Tibial nerve (tissue), 4 donors: ENCODE data around the gene PEX26. TPM values are rescaled to one million over a fixed set of nuclear protein-coding genes. Genes with fewer than 3 reads are reported as not detected.
A peak's percentile ranks its signal among the peaks of the same experiment; 100 is the strongest.

Source experiments
- DNase-seq, 2 donors: peaks; one replicate each; pipeline ENCODE4 v3.0.0-alpha.2; 2019; ENCODE audit warnings: low spot score in 2 of 2
- H3K27ac ChIP-seq, 4 donors: fragments of 200-600 bp; sonication (generic) in 3 of 4; one replicate each; pipeline ENCODE4 v1.5.1; 2017 to 2019; ENCODE audit warnings: mild to moderate bottlenecking in 1 of 4
- H3K27me3 ChIP-seq, 2 donors: fragments of 200-600 bp; sonication (generic) in 1 of 2; one replicate each; pipeline versions ENCODE4 v1.5.1 to v1.6.0; 2017 to 2019
- H3K36me3 ChIP-seq, 3 donors: fragments of 200-600 bp; sonication (generic); one replicate each; pipeline ENCODE4 v1.5.1; 2018 to 2019
- H3K4me1 ChIP-seq, 4 donors: fragments of 200-600 bp; sonication (generic) in 3 of 4; one replicate each; pipeline ENCODE4 v1.5.1; 2017 to 2019
- H3K4me3 ChIP-seq, 4 donors: fragments of 200-600 bp; sonication (generic) in 3 of 4; one replicate each; pipeline ENCODE4 v1.5.1; 2017 to 2019; ENCODE audit warnings: mild to moderate bottlenecking in 1 of 4, moderate library complexity in 1 of 4
- H3K9me3 ChIP-seq, 4 donors: fragments of 200-600 bp; sonication (generic) in 3 of 4; one replicate each; pipeline ENCODE4 v1.5.1; 2017 to 2019
- CTCF ChIP-seq, 5 experiments: fragments of 200-600 bp in 3 of 5; fragments of 450-650 bp in 2 of 5; sonication (generic) in 3 of 5; IDR thresholded peaks; one replicate each; pipeline ENCODE4 v1.5.1; 2016 to 2019; ENCODE audit warnings: antibody characterized with exemption in 5 of 5, mild to moderate bottlenecking in 3 of 5, moderate library complexity in 2 of 5
- EP300 ChIP-seq, 2 donors: sonication (generic); formaldehyde crosslinking; IDR thresholded peaks; one replicate each; pipeline ENCODE4 v1.6.1; 2017; ENCODE audit warnings: antibody characterized with exemption in 2 of 2, mild to moderate bottlenecking in 1 of 2
- POLR2A ChIP-seq, 2 donors: fragments of 450-650 bp; IDR thresholded peaks; one replicate each; pipeline ENCODE4 v1.6.1; 2017; ENCODE audit warnings: antibody characterized with exemption in 2 of 2, mild to moderate bottlenecking in 2 of 2, moderate library complexity in 2 of 2
- WGBS, 2 donors: methylation state at CpG; one replicate each; pipeline ENCODE4 v1.1.5; 2018; 5-methylcytosine and 5-hydroxymethylcytosine counted together
- total RNA-seq, 4 donors: library from RNA; depleted of rRNA; stranded (reverse); fragments of >200 nt; gene quantifications; one replicate each; pipeline ENCODE4 v1.1.0, GENCODE V29; 2016

Gene PEX26
- total RNA-seq, 4 donors from 2014 or later, result 15.3 to 36.3 (median 29.4) TPM

- DNase-seq, result no peak
- H3K36me3 ChIP-seq, result peaks cover 0 to 4% (median 0%) of the 10 kb centered on the region in 3 donors
- H3K4me3 ChIP-seq, result no peak overlapping the region
- H3K27me3 ChIP-seq, result peaks cover 0 to 34% of the 10 kb centered on the region in 2 donors
- TF ChIP-seq POLR2A (IDR thresholded peaks at IDR 0.05) (no peak), EP300 (IDR thresholded peaks at IDR 0.05) (no peak), CTCF (IDR thresholded peaks at IDR 0.05) (no peak)
- no peak overlapping the region for H3K27ac ChIP-seq
- WGBS, 2 donors, result 95 to 96% methylated on average over 3 of the region's 3 CpGs
- no peaks in the 10 kb centered on the region for H3K9me3 ChIP-seq
- peaks cover 0 to 23% (median 16%) of the 10 kb centered on the region in 4 donors for H3K4me1 ChIP-seq
These were observed 30.4 kb downstream of the PEX26 start for GRCh38 chr22:18108187-18108586.

- WGBS, 2 donors, result 55 to 60% methylated on average over 14 of the region's 14 CpGs
- no peaks in the 10 kb centered on the region for H3K36me3 ChIP-seq
- H3K4me1 ChIP-seq, result peaks cover 0 to 23% (median 16%) of the 10 kb centered on the region in 4 donors
- H3K9me3 ChIP-seq, result no peaks in the 10 kb centered on the region
- TF ChIP-seq CTCF (IDR thresholded peaks at IDR 0.05) (no peak), EP300 (IDR thresholded peaks at IDR 0.05) (no peak), POLR2A (IDR thresholded peaks at IDR 0.05) (no peak)
- peaks cover 0 to 34% of the 10 kb centered on the region in 2 donors for H3K27me3 ChIP-seq
- no peak for DNase-seq
- H3K4me3 ChIP-seq, result peak overlapping the region in 1 of 4 donors; percentile 60
- H3K27ac ChIP-seq, result no peak overlapping the region
These were observed 31.8 kb downstream of the PEX26 start for GRCh38 chr22:18109410-18110193.

- Histone ChIP-seq H3K36me3 (no peaks in the 10 kb centered on the region), H3K4me1 (peaks cover 0 to 23% (median 16%) of the 10 kb centered on the region in 4 donors), H3K27me3 (peaks cover 0 to 34% of the 10 kb centered on the region in 2 donors), H3K9me3 (no peaks in the 10 kb centered on the region), H3K27ac (peak within 1 kb of the TSS in 1 of 4 donors; percentile 59), H3K4me3 (peak within 1 kb of the TSS; percentile 33 to 60 (median 40))
- peak in 1 of 2 donors; percentile 17 for TF ChIP-seq POLR2A (IDR thresholded peaks at IDR 0.05)
- no peak for TF ChIP-seq EP300 (IDR thresholded peaks at IDR 0.05)
- WGBS, 2 donors, result 4% methylated on average over 17 to 20 of the region's 72 CpGs
- no peak for DNase-seq
These were observed 32.6 kb downstream of the PEX26 start, which contains the start of gene TUBA8 for GRCh38 chr22:18110194-18110953. TSS of gene TUBA8 (plus strand) at chr22:18110809. CDS start at chr22:18110866, 57 bp downstream.

GRCh38 chr22:18110954-18111758 is 33.4 kb downstream of the PEX26 start:
- DNase-seq, result no peak
- Histone ChIP-seq H3K27ac (peak overlapping the region in 1 of 4 donors; percentile 59), H3K27me3 (peaks cover 0 to 34% of the 10 kb centered on the region in 2 donors), H3K4me1 (peaks cover 0 to 23% (median 16%) of the 10 kb centered on the region in 4 donors), H3K36me3 (no peaks in the 10 kb centered on the region), H3K9me3 (no peaks in the 10 kb centered on the region), H3K4me3 (peak overlapping the region; percentile 33 to 60 (median 40))
- WGBS, 2 donors, result 19 to 23% methylated on average over 22 to 35 of the region's 39 CpGs
- no peak for TF ChIP-seq CTCF (IDR thresholded peaks at IDR 0.05)
- TF ChIP-seq EP300 (IDR thresholded peaks at IDR 0.05), result no peak
- TF ChIP-seq POLR2A (IDR thresholded peaks at IDR 0.05), result no peak

GRCh38 chr22:18111759-18112330 is 34.1 kb downstream of the PEX26 start:
- WGBS, 2 donors, result 63 to 86% methylated on average over 12 of the region's 12 CpGs
- Histone ChIP-seq H3K27ac (no peak overlapping the region), H3K9me3 (no peaks in the 10 kb centered on the region), H3K27me3 (peaks cover 0 to 34% of the 10 kb centered on the region in 2 donors), H3K4me3 (peak overlapping the region in 1 of 4 donors; percentile 60), H3K36me3 (no peaks in the 10 kb centered on the region), H3K4me1 (peaks cover 0 to 23% (median 16%) of the 10 kb centered on the region in 4 donors)
- TF ChIP-seq EP300 (IDR thresholded peaks at IDR 0.05), result no peak
- no peak for TF ChIP-seq POLR2A (IDR thresholded peaks at IDR 0.05)
- no peak for DNase-seq
